HepG2 (cell line): Measurements from ENCODE around the gene TLE2. TPM values are rescaled to one million over a fixed set of nuclear protein-coding genes. Genes with fewer than 3 reads are reported as not detected.

Experiments used
- ATAC-seq: fragments of 200-7000 bp; cut with Tn5 transposase; 3 replicates; pipeline ENCODE4 v1.9.1; 2020; ENCODE audit warnings: mild to moderate bottlenecking, moderate library complexity
- BruUV-seq: library from RNA; stranded (reverse); fragments of 400-500 nt; replicated peaks from 2 replicates; lab custom pipeline; 2021; lab: Mats Ljungman, UMichigan
- CTCF ChIA-PET: fragments of 300-600 bp; formaldehyde crosslinking; extraction: SDS; loops from one replicate; lab custom pipeline; 2021; ENCODE audit warnings: low total read pairs, inconsistent platforms, low intra/inter-chr PET ratio; lab: Yijun Ruan, JAX
- POLR2A ChIA-PET: fragments of 350-600 bp; sonication (Branson Sonifier 250); formaldehyde crosslinking; loops from one replicate; lab custom pipeline; 2020; ENCODE audit warnings: antibody characterized with exemption, inconsistent platforms; lab: Yijun Ruan, JAX
- DNase-seq: peaks from one replicate; pipeline ENCODE4 v3.0.0-alpha.2; 2015; ENCODE audit warnings: low spot score
- FAIRE-seq: peaks from 3 replicates; lab custom pipeline; 2011; peaks lifted over from hg19 to GRCh38; lab: Jason Lieb, UNC
- H2AFZ ChIP-seq: one replicate; pipeline ENCODE4 v1.6.1; 2011; ENCODE audit warnings: low read length, inconsistent platforms
- H3K27ac ChIP-seq: fragments of 300-600 bp; 3 replicates; pipeline ENCODE4 v1.8.0; 2011; ENCODE audit warnings: mixed run types, mild to moderate bottlenecking, mixed read lengths, low read length, inconsistent platforms; ENCODE audit not compliant: insufficient read depth; ENCODE audit errors: extremely low read length
- H3K27me3 ChIP-seq, 2 experiments: fragments of 200-600 bp in 1 of 2; 2 replicates in 1 of 2; 3 replicates in 1 of 2; pipeline versions ENCODE4 v1.6.0 to v1.8.0; 2011; ENCODE audit warnings: low read length in 2 of 2, mild to moderate bottlenecking in 2 of 2, moderate library complexity in 2 of 2, inconsistent platforms in 1 of 2; ENCODE audit not compliant: insufficient read depth in 2 of 2, control insufficient read depth in 1 of 2
- H3K36me3 ChIP-seq, 2 experiments: fragments of 200-600 bp in 1 of 2; replicated peaks in 1 of 2; 2 replicates in 1 of 2; 3 replicates in 1 of 2; pipeline versions ENCODE4 v1.5.1 to v1.8.0; 2011; ENCODE audit warnings: low read length in 2 of 2, inconsistent platforms in 1 of 2; ENCODE audit not compliant: insufficient read depth in 2 of 2, control insufficient read depth in 1 of 2
- H3K4me1 ChIP-seq: 2 replicates; pipeline ENCODE4 v1.5.1; 2012; ENCODE audit warnings: low read length, inconsistent platforms; ENCODE audit not compliant: insufficient read depth
- H3K4me2 ChIP-seq: 2 replicates; pipeline ENCODE4 v1.6.0; 2011; ENCODE audit warnings: low read depth, low read length, inconsistent platforms
- H3K4me3 ChIP-seq, 3 experiments: fragments of 200-600 bp in 1 of 3; sonication (generic), shearing (Covaris generic) in 1 of 3; replicated peaks in 1 of 3; 2 replicates each; pipeline ENCODE4 v1.5.1; 2011 to 2016; ENCODE audit warnings: low read length in 3 of 3, inconsistent platforms in 2 of 3, low read depth in 2 of 3, mild to moderate bottlenecking in 2 of 3, control low read depth in 1 of 3, mixed read lengths in 1 of 3; ENCODE audit not compliant: insufficient read depth in 1 of 3
- H3K79me2 ChIP-seq: one replicate; pipeline ENCODE4 v1.6.1; 2011; ENCODE audit warnings: low read length, inconsistent platforms; ENCODE audit not compliant: insufficient read depth
- H3K9ac ChIP-seq: 2 replicates; pipeline ENCODE4 v1.6.0; 2011; ENCODE audit warnings: mild to moderate bottlenecking, low read depth, low read length, inconsistent platforms; ENCODE audit not compliant: insufficient read depth
- H3K9me3 ChIP-seq: 2 replicates; pipeline ENCODE4 v1.5.1; 2012; ENCODE audit warnings: mild to moderate bottlenecking, low read length
- H4K20me1 ChIP-seq: 2 replicates; pipeline ENCODE4 v1.6.0; 2011; ENCODE audit warnings: inconsistent platforms, mild to moderate bottlenecking, low read length, moderate library complexity; ENCODE audit not compliant: insufficient read depth
- ASH2L ChIP-seq: fragments of 300-600, 200-600 bp; sonication (generic); IDR thresholded peaks from 2 replicates; pipeline ENCODE4 v1.7.0; 2017; ENCODE audit warnings: low read depth, mild to moderate bottlenecking, moderate library complexity, mixed read lengths, low read length; ENCODE audit not compliant: insufficient read length
- ELF4 ChIP-seq: sonication (generic); formaldehyde crosslinking; IDR thresholded peaks from 2 replicates; pipeline ENCODE4 v1.5.0; 2020; ENCODE audit warnings: missing genetic modification reagents, mild to moderate bottlenecking, moderate library complexity, borderline replicate concordance
- FOSL1 ChIP-seq: sonication (generic); formaldehyde crosslinking; IDR thresholded peaks from 2 replicates; pipeline ENCODE4 v1.9.0; 2021; ENCODE audit warnings: missing genetic modification reagents, borderline replicate concordance
- HCFC1 ChIP-seq: fragments of 150-350 bp; IDR thresholded peaks from 2 replicates; pipeline ENCODE4 v1.6.1; 2014; ENCODE audit warnings: low read depth, low read length
- MYNN ChIP-seq: sonication (generic); formaldehyde crosslinking; IDR thresholded peaks from 2 replicates; pipeline ENCODE4 v1.4.0; 2020; ENCODE audit warnings: mild to moderate bottlenecking, low read depth, missing genetic modification reagents
- PLRG1 ChIP-seq: fragments of 450-650 bp; conservative IDR thresholded peaks from 2 replicates; pipeline ENCODE4 v1.6.1; 2016
- STAT5B ChIP-seq: sonication (generic); formaldehyde crosslinking; IDR thresholded peaks from 2 replicates; pipeline ENCODE4 v1.4.0; 2020; ENCODE audit warnings: missing genetic modification reagents
- ZBTB3 ChIP-seq: sonication (generic); formaldehyde crosslinking; IDR thresholded peaks from 2 replicates; pipeline ENCODE4 v1.4.0; 2020; ENCODE audit warnings: low read depth, mild to moderate bottlenecking, moderate library complexity, missing genetic modification reagents, borderline replicate concordance
- ZFP36 ChIP-seq: fragments of 150-350 bp; IDR thresholded peaks from 2 replicates; pipeline ENCODE4 v1.6.1; 2018; ENCODE audit warnings: borderline replicate concordance, low read length, low read depth; ENCODE audit not compliant: partially characterized antibody
- ZKSCAN5 ChIP-seq: sonication (generic); formaldehyde crosslinking; IDR thresholded peaks from 2 replicates; pipeline ENCODE4 v1.5.1; 2020; ENCODE audit warnings: mild to moderate bottlenecking, missing genetic modification reagents
- ZNF691 ChIP-seq: sonication (generic); formaldehyde crosslinking; IDR thresholded peaks from 2 replicates; pipeline ENCODE4 v1.4.0; 2020; ENCODE audit warnings: missing genetic modification reagents, low read depth, mild to moderate bottlenecking, borderline replicate concordance
- WGBS: methylation state at CpG from one replicate; pipeline ENCODE4 v1.1.6; 2017; ENCODE audit warnings: low lambda C conversion rate; 5-methylcytosine and 5-hydroxymethylcytosine counted together
- in situ Hi-C: cut with HindIII; loops from 2 replicates; pipeline ENCODE4 v1.10.0; 2017; ENCODE audit warnings: low pct_unique_long_range_greater_than_20kb; ENCODE audit not compliant: extremely low pct_ligation_motif_present
- intact Hi-C: fragments of 100-400 bp; cut with micrococcal nuclease; formaldehyde crosslinking; loops from one replicate; pipeline ENCODE4 v1.10.0; 2022; ENCODE audit not compliant: unreplicated experiment
- polyA plus RNA-seq, 8 experiments: library from polyadenylated mRNA; depleted of rRNA in 3 of 8; stranded (reverse) in 7 of 8; unstranded in 1 of 8; fragments of >200 nt; fragmentation: Illumina TruSeq in 4 of 8; extraction: Trizol in 4 of 8; gene quantifications; 2 replicates each; pipeline versions ENCODE4 v1.2.1 to v1.2.3, GENCODE V29; 2011 to 2016; ENCODE audit warnings: low read depth in 4 of 8, missing spikeins in 1 of 8, mixed read lengths in 1 of 8; ENCODE audit not compliant: insufficient read depth in 1 of 8
- total RNA-seq, 5 experiments: library from RNA; depleted of rRNA; stranded (reverse); fragments of >200 nt; fragmentation: Illumina TruSeq; extraction: Trizol; gene quantifications; 2 replicates each; pipeline ENCODE4 v1.2.3, GENCODE V29; 2016; ENCODE audit warnings: low read depth in 1 of 5
- TF ChIP-seq, protein P1 (sequence below): sonication (generic); formaldehyde crosslinking; IDR thresholded peaks from 2 replicates; pipeline ENCODE4 v1.4.0; 2020; ENCODE audit warnings: mild to moderate bottlenecking, missing genetic modification reagents
- TF ChIP-seq, protein P2 (sequence below): sonication (generic); formaldehyde crosslinking; IDR thresholded peaks from 2 replicates; pipeline ENCODE4 v1.4.0; 2020; ENCODE audit warnings: missing genetic modification reagents

Gene TLE2
- total and polyA plus RNA-seq, 2 of the 13 experiments (the other 11 are each of a cell fraction or from before 2014, with no cell fraction given), result 0.07 to 0.81 TPM

- TF ChIP-seq, protein P1, sequence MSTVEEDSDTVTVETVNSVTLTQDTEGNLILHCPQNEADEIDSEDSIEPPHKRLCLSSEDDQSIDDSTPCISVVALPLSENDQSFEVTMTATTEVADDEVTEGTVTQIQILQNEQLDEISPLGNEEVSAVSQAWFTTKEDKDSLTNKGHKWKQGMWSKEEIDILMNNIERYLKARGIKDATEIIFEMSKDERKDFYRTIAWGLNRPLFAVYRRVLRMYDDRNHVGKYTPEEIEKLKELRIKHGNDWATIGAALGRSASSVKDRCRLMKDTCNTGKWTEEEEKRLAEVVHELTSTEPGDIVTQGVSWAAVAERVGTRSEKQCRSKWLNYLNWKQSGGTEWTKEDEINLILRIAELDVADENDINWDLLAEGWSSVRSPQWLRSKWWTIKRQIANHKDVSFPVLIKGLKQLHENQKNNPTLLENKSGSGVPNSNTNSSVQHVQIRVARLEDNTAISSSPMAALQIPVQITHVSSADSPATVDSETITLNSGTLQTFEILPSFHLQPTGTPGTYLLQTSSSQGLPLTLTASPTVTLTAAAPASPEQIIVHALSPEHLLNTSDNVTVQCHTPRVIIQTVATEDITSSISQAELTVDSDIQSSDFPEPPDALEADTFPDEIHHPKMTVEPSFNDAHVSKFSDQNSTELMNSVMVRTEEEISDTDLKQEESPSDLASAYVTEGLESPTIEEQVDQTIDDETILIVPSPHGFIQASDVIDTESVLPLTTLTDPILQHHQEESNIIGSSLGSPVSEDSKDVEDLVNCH, result no peak
These were observed 44.1 kb upstream of the TLE2 start (continued) for GRCh38 chr19:3073159-3073563.

GRCh38 chr19:3071768-3072167 lies 42.7 kb upstream of the TLE2 start:
- ChIA-PET CTCF (no interaction called here), POLR2A (interaction anchor here (1.3 kb wide), 1 partner anchor 122 kb away, joined by 3 read pairs; no protein-coding TSS in a partner anchor)
- H3K9ac ChIP-seq, result no peak overlapping the region
- no peak for DNase-seq
- no peaks in the 10 kb centered on the region for H4K20me1 ChIP-seq
- H2AFZ ChIP-seq, result no peak overlapping the region
- H3K4me2 ChIP-seq, result no peak overlapping the region; the same call in 1 of the 2 replicates
- intact Hi-C loops, result no loop called here
- no peak for FAIRE-seq
- H3K79me2 ChIP-seq, result no peaks in the 10 kb centered on the region
- no peak for ATAC-seq
- H3K4me3 ChIP-seq, result no peak overlapping the region
- no peak overlapping the region for H3K27ac ChIP-seq
- BruUV-seq, result no TSS peak
- peaks cover 41% of the 10 kb centered on the region for H3K4me1 ChIP-seq
- H3K9me3 ChIP-seq, result no peaks in the 10 kb centered on the region
- H3K36me3 ChIP-seq, result no peaks in the 10 kb centered on the region
- in situ Hi-C loops, result loop anchor here (10.0 kb wide), 1 partner anchor 53 kb away; no protein-coding TSS in a partner anchor
- no peaks in the 10 kb centered on the region for H3K27me3 ChIP-seq
- 11% methylated on average over 4 of the region's 4 CpGs for WGBS
- TF ChIP-seq FOSL1 (CRISPR knock-in tag) (no peak), ELF4 (CRISPR knock-in tag) (no peak), MYNN (CRISPR knock-in tag) (no peak), STAT5B (no peak), ZBTB3 (CRISPR knock-in tag) (no peak), ZKSCAN5 (CRISPR knock-in tag) (no peak), PLRG1 (no peak), ZNF691 (CRISPR knock-in tag) (no peak), ASH2L (no peak), HCFC1 (no peak), ZFP36 (no peak)
- TF ChIP-seq, protein P2, sequence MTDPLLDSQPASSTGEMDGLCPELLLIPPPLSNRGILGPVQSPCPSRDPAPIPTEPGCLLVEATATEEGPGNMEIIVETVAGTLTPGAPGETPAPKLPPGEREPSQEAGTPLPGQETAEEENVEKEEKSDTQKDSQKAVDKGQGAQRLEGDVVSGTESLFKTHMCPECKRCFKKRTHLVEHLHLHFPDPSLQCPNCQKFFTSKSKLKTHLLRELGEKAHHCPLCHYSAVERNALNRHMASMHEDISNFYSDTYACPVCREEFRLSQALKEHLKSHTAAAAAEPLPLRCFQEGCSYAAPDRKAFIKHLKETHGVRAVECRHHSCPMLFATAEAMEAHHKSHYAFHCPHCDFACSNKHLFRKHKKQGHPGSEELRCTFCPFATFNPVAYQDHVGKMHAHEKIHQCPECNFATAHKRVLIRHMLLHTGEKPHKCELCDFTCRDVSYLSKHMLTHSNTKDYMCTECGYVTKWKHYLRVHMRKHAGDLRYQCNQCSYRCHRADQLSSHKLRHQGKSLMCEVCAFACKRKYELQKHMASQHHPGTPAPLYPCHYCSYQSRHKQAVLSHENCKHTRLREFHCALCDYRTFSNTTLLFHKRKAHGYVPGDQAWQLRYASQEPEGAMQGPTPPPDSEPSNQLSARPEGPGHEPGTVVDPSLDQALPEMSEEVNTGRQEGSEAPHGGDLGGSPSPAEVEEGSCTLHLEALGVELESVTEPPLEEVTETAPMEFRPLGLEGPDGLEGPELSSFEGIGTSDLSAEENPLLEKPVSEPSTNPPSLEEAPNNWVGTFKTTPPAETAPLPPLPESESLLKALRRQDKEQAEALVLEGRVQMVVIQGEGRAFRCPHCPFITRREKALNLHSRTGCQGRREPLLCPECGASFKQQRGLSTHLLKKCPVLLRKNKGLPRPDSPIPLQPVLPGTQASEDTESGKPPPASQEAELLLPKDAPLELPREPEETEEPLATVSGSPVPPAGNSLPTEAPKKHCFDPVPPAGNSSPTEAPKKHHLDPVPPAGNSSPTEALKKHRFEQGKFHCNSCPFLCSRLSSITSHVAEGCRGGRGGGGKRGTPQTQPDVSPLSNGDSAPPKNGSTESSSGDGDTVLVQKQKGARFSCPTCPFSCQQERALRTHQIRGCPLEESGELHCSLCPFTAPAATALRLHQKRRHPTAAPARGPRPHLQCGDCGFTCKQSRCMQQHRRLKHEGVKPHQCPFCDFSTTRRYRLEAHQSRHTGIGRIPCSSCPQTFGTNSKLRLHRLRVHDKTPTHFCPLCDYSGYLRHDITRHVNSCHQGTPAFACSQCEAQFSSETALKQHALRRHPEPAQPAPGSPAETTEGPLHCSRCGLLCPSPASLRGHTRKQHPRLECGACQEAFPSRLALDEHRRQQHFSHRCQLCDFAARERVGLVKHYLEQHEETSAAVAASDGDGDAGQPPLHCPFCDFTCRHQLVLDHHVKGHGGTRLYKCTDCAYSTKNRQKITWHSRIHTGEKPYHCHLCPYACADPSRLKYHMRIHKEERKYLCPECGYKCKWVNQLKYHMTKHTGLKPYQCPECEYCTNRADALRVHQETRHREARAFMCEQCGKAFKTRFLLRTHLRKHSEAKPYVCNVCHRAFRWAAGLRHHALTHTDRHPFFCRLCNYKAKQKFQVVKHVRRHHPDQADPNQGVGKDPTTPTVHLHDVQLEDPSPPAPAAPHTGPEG, result no peak
